HepG2 (cell line): Measurements from ENCODE around the gene TJP1. TPM values are rescaled to one million over a fixed set of nuclear protein-coding genes. Genes with fewer than 3 reads are reported as not detected.
A peak's percentile ranks its signal among the peaks of the same experiment; 100 is the strongest.

ENCODE experiments used
- ATAC-seq: fragments of 200-7000 bp; cut with Tn5 transposase; 3 replicates; pipeline ENCODE4 v1.9.1; 2020; ENCODE audit warnings: mild to moderate bottlenecking, moderate library complexity
- BruUV-seq: library from RNA; stranded (reverse); fragments of 400-500 nt; replicated peaks from 2 replicates; lab custom pipeline; 2021; lab: Mats Ljungman, UMichigan
- CTCF ChIA-PET: fragments of 300-600 bp; formaldehyde crosslinking; extraction: SDS; loops from one replicate; lab custom pipeline; 2021; ENCODE audit warnings: low total read pairs, inconsistent platforms, low intra/inter-chr PET ratio; lab: Yijun Ruan, JAX
- POLR2A ChIA-PET: fragments of 350-600 bp; sonication (Branson Sonifier 250); formaldehyde crosslinking; loops from one replicate; lab custom pipeline; 2020; ENCODE audit warnings: antibody characterized with exemption, inconsistent platforms; lab: Yijun Ruan, JAX
- DNase-seq: peaks from one replicate; pipeline ENCODE4 v3.0.0-alpha.2; 2015; ENCODE audit warnings: low spot score
- FAIRE-seq: peaks from 3 replicates; lab custom pipeline; 2011; peaks lifted over from hg19 to GRCh38; lab: Jason Lieb, UNC
- H2AFZ ChIP-seq: one replicate; pipeline ENCODE4 v1.6.1; 2011; ENCODE audit warnings: low read length, inconsistent platforms
- H3K27ac ChIP-seq: fragments of 300-600 bp; 3 replicates; pipeline ENCODE4 v1.8.0; 2011; ENCODE audit warnings: mixed run types, mild to moderate bottlenecking, mixed read lengths, low read length, inconsistent platforms; ENCODE audit not compliant: insufficient read depth; ENCODE audit errors: extremely low read length
- H3K27me3 ChIP-seq, 2 experiments: fragments of 200-600 bp in 1 of 2; 2 replicates in 1 of 2; 3 replicates in 1 of 2; pipeline versions ENCODE4 v1.6.0 to v1.8.0; 2011; ENCODE audit warnings: low read length in 2 of 2, mild to moderate bottlenecking in 2 of 2, moderate library complexity in 2 of 2, inconsistent platforms in 1 of 2; ENCODE audit not compliant: insufficient read depth in 2 of 2, control insufficient read depth in 1 of 2
- H3K36me3 ChIP-seq, 2 experiments: fragments of 200-600 bp in 1 of 2; replicated peaks in 1 of 2; 2 replicates in 1 of 2; 3 replicates in 1 of 2; pipeline versions ENCODE4 v1.5.1 to v1.8.0; 2011; ENCODE audit warnings: low read length in 2 of 2, inconsistent platforms in 1 of 2; ENCODE audit not compliant: insufficient read depth in 2 of 2, control insufficient read depth in 1 of 2
- H3K4me1 ChIP-seq: 2 replicates; pipeline ENCODE4 v1.5.1; 2012; ENCODE audit warnings: low read length, inconsistent platforms; ENCODE audit not compliant: insufficient read depth
- H3K4me2 ChIP-seq: 2 replicates; pipeline ENCODE4 v1.6.0; 2011; ENCODE audit warnings: low read depth, low read length, inconsistent platforms
- H3K4me3 ChIP-seq, 3 experiments: fragments of 200-600 bp in 1 of 3; sonication (generic), shearing (Covaris generic) in 1 of 3; replicated peaks in 1 of 3; 2 replicates each; pipeline ENCODE4 v1.5.1; 2011 to 2016; ENCODE audit warnings: low read length in 3 of 3, inconsistent platforms in 2 of 3, low read depth in 2 of 3, mild to moderate bottlenecking in 2 of 3, control low read depth in 1 of 3, mixed read lengths in 1 of 3; ENCODE audit not compliant: insufficient read depth in 1 of 3
- H3K79me2 ChIP-seq: one replicate; pipeline ENCODE4 v1.6.1; 2011; ENCODE audit warnings: low read length, inconsistent platforms; ENCODE audit not compliant: insufficient read depth
- H3K9ac ChIP-seq: 2 replicates; pipeline ENCODE4 v1.6.0; 2011; ENCODE audit warnings: mild to moderate bottlenecking, low read depth, low read length, inconsistent platforms; ENCODE audit not compliant: insufficient read depth
- H3K9me3 ChIP-seq: 2 replicates; pipeline ENCODE4 v1.5.1; 2012; ENCODE audit warnings: mild to moderate bottlenecking, low read length
- H4K20me1 ChIP-seq: 2 replicates; pipeline ENCODE4 v1.6.0; 2011; ENCODE audit warnings: inconsistent platforms, mild to moderate bottlenecking, low read length, moderate library complexity; ENCODE audit not compliant: insufficient read depth
- HES4 ChIP-seq: sonication (generic); formaldehyde crosslinking; IDR thresholded peaks from 2 replicates; pipeline ENCODE4 v1.9.0; 2021; ENCODE audit warnings: mild to moderate bottlenecking, missing genetic modification reagents, borderline replicate concordance
- TAF15 ChIP-seq: fragments of 200-400 bp; formaldehyde crosslinking; IDR thresholded peaks from one replicate; pipeline ENCODE4 v1.6.1; 2018; ENCODE audit warnings: mild to moderate bottlenecking, low read depth, low read length; ENCODE audit not compliant: poor library complexity, severe bottlenecking
- U2AF1 ChIP-seq: fragments of 200-400 bp; formaldehyde crosslinking; optimal IDR thresholded peaks from 2 replicates; pipeline ENCODE3; 2017; ENCODE audit warnings: mild to moderate bottlenecking, low read depth, low read length
- XRCC5 ChIP-seq: fragments of 200-400 bp; formaldehyde crosslinking; optimal IDR thresholded peaks from 2 replicates; pipeline ENCODE3; 2017; ENCODE audit warnings: mild to moderate bottlenecking, low read length
- ZNF263 ChIP-seq: sonication (generic); formaldehyde crosslinking; IDR thresholded peaks from 2 replicates; pipeline ENCODE4 v1.4.0; 2020; ENCODE audit warnings: missing genetic modification reagents
- ZNF496 ChIP-seq: sonication (generic); formaldehyde crosslinking; IDR thresholded peaks from 2 replicates; pipeline ENCODE4 v1.8.1; 2023; ENCODE audit warnings: mild to moderate bottlenecking, moderate library complexity, missing genetic modification reagents; ENCODE audit not compliant: insufficient replicate concordance
- ZNF570 ChIP-seq: sonication (generic); formaldehyde crosslinking; IDR thresholded peaks from 2 replicates; pipeline ENCODE4 v1.4.0; 2020; ENCODE audit warnings: mild to moderate bottlenecking, missing genetic modification reagents, borderline replicate concordance
- WGBS: methylation state at CpG from one replicate; pipeline ENCODE4 v1.1.6; 2017; ENCODE audit warnings: low lambda C conversion rate; 5-methylcytosine and 5-hydroxymethylcytosine counted together
- in situ Hi-C: cut with HindIII; loops from 2 replicates; pipeline ENCODE4 v1.10.0; 2017; ENCODE audit warnings: low pct_unique_long_range_greater_than_20kb; ENCODE audit not compliant: extremely low pct_ligation_motif_present
- intact Hi-C: fragments of 100-400 bp; cut with micrococcal nuclease; formaldehyde crosslinking; loops from one replicate; pipeline ENCODE4 v1.10.0; 2022; ENCODE audit not compliant: unreplicated experiment
- polyA plus RNA-seq, 8 experiments: library from polyadenylated mRNA; depleted of rRNA in 3 of 8; stranded (reverse) in 7 of 8; unstranded in 1 of 8; fragments of >200 nt; fragmentation: Illumina TruSeq in 4 of 8; extraction: Trizol in 4 of 8; gene quantifications; 2 replicates each; pipeline versions ENCODE4 v1.2.1 to v1.2.3, GENCODE V29; 2011 to 2016; ENCODE audit warnings: low read depth in 4 of 8, missing spikeins in 1 of 8, mixed read lengths in 1 of 8; ENCODE audit not compliant: insufficient read depth in 1 of 8
- total RNA-seq, 5 experiments: library from RNA; depleted of rRNA; stranded (reverse); fragments of >200 nt; fragmentation: Illumina TruSeq; extraction: Trizol; gene quantifications; 2 replicates each; pipeline ENCODE4 v1.2.3, GENCODE V29; 2016; ENCODE audit warnings: low read depth in 1 of 5
- TF ChIP-seq, protein P1 (sequence below): fragments of 450-650 bp; IDR thresholded peaks from 2 replicates; pipeline ENCODE4 v1.6.1; 2016
- TF ChIP-seq, protein P2 (sequence below): sonication (generic); formaldehyde crosslinking; IDR thresholded peaks from 2 replicates; pipeline ENCODE4 v1.8.0; 2022; ENCODE audit warnings: missing genetic modification reagents, mild to moderate bottlenecking, borderline replicate concordance
- TF ChIP-seq, protein P3 (sequence below), 2 experiments: sonication (generic) in 1 of 2; formaldehyde crosslinking in 1 of 2; IDR thresholded peaks; 2 replicates each; pipeline versions ENCODE4 v1.4.0 to v1.6.1; 2018 to 2020; ENCODE audit warnings: missing genetic modification reagents in 2 of 2, borderline replicate concordance in 1 of 2, low read depth in 1 of 2, mild to moderate bottlenecking in 1 of 2, missing biosample characterization in 1 of 2

TJP1 gene
- total and polyA plus RNA-seq, 2 of the 13 experiments (the other 11 are each of a cell fraction or from before 2014, with no cell fraction given) = 25.9 to 27.1 TPM

DNA sequence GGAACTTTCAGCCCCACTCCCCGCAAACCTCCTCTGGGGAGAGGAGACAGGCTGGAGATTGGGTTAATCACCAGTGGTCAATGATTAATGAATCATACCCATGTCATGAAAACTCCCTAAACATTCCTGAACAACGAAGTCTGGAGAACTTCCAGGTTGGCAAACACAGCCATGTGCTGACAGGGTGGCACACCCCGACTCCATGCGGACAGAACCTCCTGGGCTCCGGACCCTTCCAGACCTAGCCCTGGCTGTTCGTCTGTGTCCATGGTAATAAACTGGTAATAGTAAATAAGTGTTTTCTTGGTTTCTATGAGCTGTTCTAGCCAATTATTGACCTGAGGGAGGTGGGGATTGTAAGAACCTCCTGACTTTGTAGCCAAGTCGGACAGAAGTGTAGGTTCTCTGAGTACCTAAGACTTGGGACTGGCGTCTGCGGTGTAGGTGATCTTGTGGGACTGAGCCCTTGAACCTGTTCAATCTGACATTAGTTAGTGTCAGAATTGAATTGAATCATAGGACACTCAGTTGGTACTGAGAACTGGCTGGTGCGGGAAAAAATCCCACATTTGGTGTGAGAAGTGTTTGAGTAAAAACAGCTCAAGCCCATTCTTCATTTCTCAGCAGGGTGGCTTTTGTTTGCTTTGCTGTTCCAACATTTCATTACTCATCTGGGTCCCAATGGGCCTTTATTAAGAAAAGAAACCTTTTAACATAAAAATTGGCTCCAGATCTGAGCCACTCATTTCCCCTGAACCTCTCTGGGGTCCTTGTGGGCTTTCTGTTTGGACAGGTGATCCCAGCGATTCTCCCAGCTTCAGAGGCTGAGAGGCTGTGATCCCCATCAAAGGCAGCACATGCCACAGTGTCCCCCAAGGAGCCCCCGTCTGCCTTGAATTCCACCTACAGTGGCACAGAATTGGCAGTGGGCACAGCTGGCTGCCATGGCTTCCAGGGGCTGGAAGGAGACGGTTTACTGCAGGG is 151.0 kb downstream of the TJP1 start:
- in situ Hi-C loops = loop anchor here (5.0 to 25.0 kb wide), 2 partner anchors 251 to 391 kb away; no protein-coding TSS in a partner anchor
- ChIA-PET POLR2A (no interaction called here), CTCF (no interaction called here)
- H4K20me1 ChIP-seq = no peaks in the 10 kb centered on the region
- DNase-seq (peak; percentile 69), ATAC-seq (peak; percentile 12; the same call in 2 of the 3 replicates), FAIRE-seq (peak; percentile 4)
- H3K4me1 ChIP-seq = peaks cover 26% of the 10 kb centered on the region
- H2AFZ ChIP-seq = no peak overlapping the region
- intact Hi-C loops = no loop called here
- H3K36me3 ChIP-seq = no peaks in the 10 kb centered on the region
- BruUV-seq = no TSS peak
- peaks cover 0 to 3% of the 10 kb centered on the region in 2 experiments; a peak in 1 of 5 replicates for H3K27me3 ChIP-seq
- H3K9ac ChIP-seq = no peak overlapping the region
- no peak overlapping the region for H3K27ac ChIP-seq
- WGBS = 26% methylated on average over 8 of the region's 13 CpGs
- H3K9me3 ChIP-seq = no peaks in the 10 kb centered on the region
- TF ChIP-seq, protein P1, sequence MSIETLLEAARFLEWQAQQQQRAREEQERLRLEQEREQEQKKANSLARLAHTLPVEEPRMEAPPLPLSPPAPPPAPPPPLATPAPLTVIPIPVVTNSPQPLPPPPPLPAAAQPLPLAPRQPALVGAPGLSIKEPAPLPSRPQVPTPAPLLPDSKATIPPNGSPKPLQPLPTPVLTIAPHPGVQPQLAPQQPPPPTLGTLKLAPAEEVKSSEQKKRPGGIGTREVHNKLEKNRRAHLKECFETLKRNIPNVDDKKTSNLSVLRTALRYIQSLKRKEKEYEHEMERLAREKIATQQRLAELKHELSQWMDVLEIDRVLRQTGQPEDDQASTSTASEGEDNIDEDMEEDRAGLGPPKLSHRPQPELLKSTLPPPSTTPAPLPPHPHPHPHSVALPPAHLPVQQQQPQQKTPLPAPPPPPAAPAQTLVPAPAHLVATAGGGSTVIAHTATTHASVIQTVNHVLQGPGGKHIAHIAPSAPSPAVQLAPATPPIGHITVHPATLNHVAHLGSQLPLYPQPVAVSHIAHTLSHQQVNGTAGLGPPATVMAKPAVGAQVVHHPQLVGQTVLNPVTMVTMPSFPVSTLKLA = peak; percentile 54
- TF ChIP-seq ZNF263 (CRISPR knock-in tag) = no peak
- peak overlapping the region; percentile 46 for H3K4me2 ChIP-seq
- 0 out of 6 replicates have a peak overlapping the region, but pooled peaks of 1 of the 3 experiments have one; percentile 25 for H3K4me3 ChIP-seq
- no peaks in the 10 kb centered on the region for H3K79me2 ChIP-seq

DNA sequence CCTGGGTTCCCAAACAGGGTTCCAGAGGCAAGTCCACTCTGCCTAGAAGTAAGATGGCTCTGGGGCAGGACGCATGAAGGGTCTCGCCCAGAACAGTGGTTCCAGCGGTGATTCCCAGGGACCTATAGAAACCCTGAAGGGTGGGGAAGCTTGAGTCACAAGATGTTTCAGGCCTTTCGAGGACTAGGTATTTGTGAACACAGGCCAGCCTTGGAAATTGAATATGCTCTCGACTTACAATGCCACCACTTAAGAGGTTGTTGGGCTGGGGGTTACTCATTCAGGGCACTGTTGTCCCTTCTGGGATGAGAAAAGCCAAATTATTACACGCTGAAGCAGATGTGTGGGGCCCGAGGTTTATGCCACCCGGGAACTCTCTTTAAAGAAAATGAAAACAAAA is 152.0 kb downstream of the TJP1 start:
- H2AFZ ChIP-seq = no peak overlapping the region
- no peak for DNase-seq
- TF ChIP-seq U2AF1 (no peak), ZNF570 (CRISPR knock-in tag) (no peak), ZNF496 (CRISPR knock-in tag) (no peak), TAF15 (no peak), XRCC5 (no peak), HES4 (no peak)
- TF ChIP-seq, protein P2, sequence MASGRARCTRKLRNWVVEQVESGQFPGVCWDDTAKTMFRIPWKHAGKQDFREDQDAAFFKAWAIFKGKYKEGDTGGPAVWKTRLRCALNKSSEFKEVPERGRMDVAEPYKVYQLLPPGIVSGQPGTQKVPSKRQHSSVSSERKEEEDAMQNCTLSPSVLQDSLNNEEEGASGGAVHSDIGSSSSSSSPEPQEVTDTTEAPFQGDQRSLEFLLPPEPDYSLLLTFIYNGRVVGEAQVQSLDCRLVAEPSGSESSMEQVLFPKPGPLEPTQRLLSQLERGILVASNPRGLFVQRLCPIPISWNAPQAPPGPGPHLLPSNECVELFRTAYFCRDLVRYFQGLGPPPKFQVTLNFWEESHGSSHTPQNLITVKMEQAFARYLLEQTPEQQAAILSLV (CRISPR knock-in tag) = no peak
- TF ChIP-seq, protein P3, sequence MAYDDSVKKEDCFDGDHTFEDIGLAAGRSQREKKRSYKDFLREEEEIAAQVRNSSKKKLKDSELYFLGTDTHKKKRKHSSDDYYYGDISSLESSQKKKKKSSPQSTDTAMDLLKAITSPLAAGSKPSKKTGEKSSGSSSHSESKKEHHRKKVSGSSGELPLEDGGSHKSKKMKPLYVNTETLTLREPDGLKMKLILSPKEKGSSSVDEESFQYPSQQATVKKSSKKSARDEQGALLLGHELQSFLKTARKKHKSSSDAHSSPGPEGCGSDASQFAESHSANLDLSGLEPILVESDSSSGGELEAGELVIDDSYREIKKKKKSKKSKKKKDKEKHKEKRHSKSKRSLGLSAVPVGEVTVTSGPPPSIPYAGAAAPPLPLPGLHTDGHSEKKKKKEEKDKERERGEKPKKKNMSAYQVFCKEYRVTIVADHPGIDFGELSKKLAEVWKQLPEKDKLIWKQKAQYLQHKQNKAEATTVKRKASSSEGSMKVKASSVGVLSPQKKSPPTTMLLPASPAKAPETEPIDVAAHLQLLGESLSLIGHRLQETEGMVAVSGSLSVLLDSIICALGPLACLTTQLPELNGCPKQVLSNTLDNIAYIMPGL (CRISPR knock-in tag; IDR thresholded peaks at IDR 0.05; ENCODE audit: borderline replicate concordance in 1 of 2, low read depth in 1 of 2) = no peak

More for the DNA sequence above, 152.0 kb downstream of the TJP1 start:
- no peaks in the 10 kb centered on the region for H3K9me3 ChIP-seq
- no peak overlapping the region for H3K4me3 ChIP-seq
- H3K79me2 ChIP-seq = no peaks in the 10 kb centered on the region
- H3K9ac ChIP-seq = no peak overlapping the region
- no peaks in the 10 kb centered on the region for H4K20me1 ChIP-seq
- no peak overlapping the region for H3K4me2 ChIP-seq
- no peak for FAIRE-seq
- H3K36me3 ChIP-seq = no peaks in the 10 kb centered on the region
- H3K27ac ChIP-seq = no peak overlapping the region
- ATAC-seq = no peak
- CTCF ChIA-PET = no interaction called here
- H3K27me3 ChIP-seq = peaks cover 0 to 3% of the 10 kb centered on the region in 2 experiments; a peak in 1 of 5 replicates
- BruUV-seq = no TSS peak
- peaks cover 17% of the 10 kb centered on the region for H3K4me1 ChIP-seq
- POLR2A ChIA-PET = no interaction called here
- WGBS = 91% methylated on average over 8 of the region's 8 CpGs
- in situ Hi-C loops (loop anchor here (5.0 to 25.0 kb wide), 2 partner anchors 252 to 392 kb away; no protein-coding TSS in a partner anchor), intact Hi-C loops (no loop called here)
